Measurements from ENCODE around the gene KDM8. TPM values are rescaled to one million over a fixed set of nuclear protein-coding genes. Genes with fewer than 3 reads are reported as not detected.

The KDM8 gene
- total and polyA plus RNA-seq, 2 donors (not counting 3 experiments of a cell fraction or from before 2014, with no cell fraction given): 5.1 to 8.4 TPM

DNA sequence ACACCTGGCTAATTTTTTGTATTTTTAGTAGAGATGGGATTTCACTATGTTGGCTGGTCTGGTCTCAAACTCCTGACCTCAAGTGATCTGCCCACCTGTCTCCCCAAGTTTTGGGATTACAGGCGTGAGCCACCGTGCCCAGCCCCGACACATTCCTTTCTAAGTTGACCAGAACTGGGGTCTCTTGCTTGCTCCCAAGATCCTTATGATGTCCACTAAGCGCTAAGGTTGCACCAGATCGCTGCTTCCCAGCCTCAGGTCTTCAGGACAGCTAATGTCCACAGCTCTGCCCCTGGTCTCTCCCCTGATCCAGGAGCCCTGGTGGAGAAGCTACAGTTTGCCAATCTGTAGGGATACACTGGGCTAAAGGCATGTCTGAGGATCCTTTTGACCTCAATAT, 35.7 kb downstream of the KDM8 start:
- no TSS peak for BruUV-seq (replicated peaks)
- FAIRE-seq (no peak), DNase-seq (ENCODE audit: low read depth, low spot score) (no peak)
- no peak overlapping the region for H2AFZ ChIP-seq (ENCODE audit: low read depth, low read length)
- H3K4me3 ChIP-seq (replicated peaks in 1 of 3; ENCODE audit: insufficient read depth in 1 of 3, low read depth in 1 of 3, low read length in 3 of 3): no peak overlapping the region
- H3K9me1 ChIP-seq (replicated peaks; ENCODE audit: control insufficient read depth, extremely low read depth, insufficient read depth, low read length): no peaks in the 10 kb centered on the region
- H3K4me1 ChIP-seq (ENCODE audit: control insufficient read depth, extremely low read depth, insufficient read depth, low read length): peaks cover 90% of the 10 kb centered on the region
- POLR2A ChIA-PET: interaction anchor here (0.8 to 1.2 kb wide), 3 partner anchors 14 to 67 kb away, joined by 3 to 4 read pairs (median 3); partner anchors contain the start of gene KDM8
- intact Hi-C loops (cut with micrococcal nuclease): no loop called here
- H3K4me2 ChIP-seq (ENCODE audit: insufficient read depth, low read length): no peak overlapping the region
- H3K9ac ChIP-seq (replicated peaks; ENCODE audit: extremely low read depth, insufficient read depth, low read length): no peak overlapping the region
- dilution Hi-C loops (cut with MboI; ENCODE audit: extremely low pct_ligation_motif_present, low sequenced_read_pairs): no loop called here
- peak overlapping the region; percentile 99 for H3K27ac ChIP-seq (ENCODE audit: insufficient read depth, low read depth, low read length)
- CTCF ChIA-PET: interaction anchor here (1.1 to 15.6 kb wide), 4 partner anchors 36 to 129 kb away, joined by 3 to 299 read pairs (median 4); no protein-coding TSS in a partner anchor
- H3K27me3 ChIP-seq (ENCODE audit: control insufficient read depth in 2 of 2, insufficient read depth in 2 of 2, low read length in 2 of 2): no peaks in the 10 kb centered on the region
- no peaks in the 10 kb centered on the region for H4K20me1 ChIP-seq (replicated peaks; ENCODE audit: control insufficient read depth, extremely low read depth, insufficient read depth, low read length)
- no peaks in the 10 kb centered on the region for H3K79me2 ChIP-seq (ENCODE audit: control insufficient read depth, insufficient read depth, low read length)
- TF ChIP-seq POLR2AphosphoS5 (IDR thresholded peaks at IDR 0.05; ENCODE audit: insufficient read depth, low read depth, low read length): no peak
- TF ChIP-seq FOS (IDR thresholded peaks at IDR 0.05; ENCODE audit: borderline replicate concordance, insufficient read depth, low read length): no peak
- TF ChIP-seq MYC (IDR thresholded peaks at IDR 0.05; ENCODE audit: low read depth, low read length): no peak
- TF ChIP-seq POLR2A (IDR thresholded peaks at IDR 0.05; ENCODE audit: low read depth, low read length): no peak
- H3K36me3 ChIP-seq (ENCODE audit: control insufficient read depth in 2 of 2, extremely low read depth in 1 of 2, insufficient read depth in 2 of 2, low read length in 2 of 2): no peaks in the 10 kb centered on the region
- no peaks in the 10 kb centered on the region for H3K9me3 ChIP-seq (replicated peaks; ENCODE audit: control insufficient read depth, insufficient read depth, low read length)

DNA sequence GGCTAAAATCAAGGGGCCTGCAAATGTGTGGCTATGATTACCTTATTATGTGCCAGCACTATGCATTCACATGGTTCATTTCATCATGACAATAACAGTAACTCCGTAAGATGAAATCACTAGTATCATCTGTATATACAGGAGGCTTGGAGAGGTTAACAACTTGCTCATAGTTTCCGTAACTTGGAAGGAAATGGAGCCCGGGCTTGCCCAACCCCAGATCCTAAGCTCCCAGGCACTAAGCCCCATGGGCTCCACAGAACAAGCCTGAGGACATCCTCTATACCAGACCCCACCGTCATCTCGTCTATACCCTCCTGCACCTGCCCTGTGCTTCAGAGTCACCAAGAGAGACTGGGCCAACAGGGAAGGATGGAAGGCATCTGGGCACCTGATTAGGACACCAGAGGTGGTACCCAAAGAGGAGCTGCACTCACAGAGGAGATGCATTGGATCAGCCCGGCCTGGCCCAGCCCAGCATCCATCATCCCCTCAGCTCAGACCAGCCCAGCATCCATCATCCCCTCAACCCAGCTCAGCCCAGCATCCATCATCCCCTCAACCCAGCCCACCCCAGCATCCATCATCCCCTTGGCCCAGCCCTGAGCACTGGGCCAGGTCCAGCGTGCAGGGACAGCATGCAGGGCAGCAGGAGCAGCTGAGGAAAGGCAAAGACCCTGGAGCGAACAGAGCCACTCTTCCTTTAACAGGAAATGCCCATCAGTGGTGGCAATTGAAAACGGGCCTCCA, 36.8 kb downstream of the KDM8 start:
- Histone ChIP-seq H3K4me3 (replicated peaks in 1 of 3; ENCODE audit: insufficient read depth in 1 of 3, low read depth in 1 of 3, low read length in 3 of 3) (no peak overlapping the region), H3K9me3 (replicated peaks; ENCODE audit: control insufficient read depth, insufficient read depth, low read length) (no peaks in the 10 kb centered on the region), H3K36me3 (ENCODE audit: control insufficient read depth in 2 of 2, extremely low read depth in 1 of 2, insufficient read depth in 2 of 2, low read length in 2 of 2) (no peaks in the 10 kb centered on the region), H3K9me1 (replicated peaks; ENCODE audit: control insufficient read depth, extremely low read depth, insufficient read depth, low read length) (no peaks in the 10 kb centered on the region), H3K79me2 (ENCODE audit: control insufficient read depth, insufficient read depth, low read length) (no peaks in the 10 kb centered on the region), H3K4me1 (ENCODE audit: control insufficient read depth, extremely low read depth, insufficient read depth, low read length) (peaks cover 84% of the 10 kb centered on the region), H3K9ac (replicated peaks; ENCODE audit: extremely low read depth, insufficient read depth, low read length) (no peak overlapping the region), H3K27ac (ENCODE audit: insufficient read depth, low read depth, low read length) (peak overlapping the region; percentile 96), H2AFZ (ENCODE audit: low read depth, low read length) (no peak overlapping the region), H4K20me1 (replicated peaks; ENCODE audit: control insufficient read depth, extremely low read depth, insufficient read depth, low read length) (no peaks in the 10 kb centered on the region), H3K27me3 (ENCODE audit: control insufficient read depth in 2 of 2, insufficient read depth in 2 of 2, low read length in 2 of 2) (no peaks in the 10 kb centered on the region), H3K4me2 (ENCODE audit: insufficient read depth, low read length) (no peak overlapping the region)
- POLR2A ChIA-PET: no interaction called here
- dilution Hi-C loops (cut with MboI; ENCODE audit: extremely low pct_ligation_motif_present, low sequenced_read_pairs): no loop called here
- DNase-seq (ENCODE audit: low read depth, low spot score) (peak; percentile 33), FAIRE-seq (no peak)
- TF ChIP-seq POLR2AphosphoS5 (IDR thresholded peaks at IDR 0.05; ENCODE audit: insufficient read depth, low read depth, low read length) (no peak), MYC (IDR thresholded peaks at IDR 0.05; ENCODE audit: low read depth, low read length) (no peak), POLR2A (IDR thresholded peaks at IDR 0.05; ENCODE audit: low read depth, low read length) (no peak), GATA2 (IDR thresholded peaks at IDR 0.05; ENCODE audit: insufficient read depth, insufficient read length, low read depth, low read length) (no peak), FOS (IDR thresholded peaks at IDR 0.05; ENCODE audit: borderline replicate concordance, insufficient read depth, low read length) (no peak)
- TF ChIP-seq, protein P1, sequence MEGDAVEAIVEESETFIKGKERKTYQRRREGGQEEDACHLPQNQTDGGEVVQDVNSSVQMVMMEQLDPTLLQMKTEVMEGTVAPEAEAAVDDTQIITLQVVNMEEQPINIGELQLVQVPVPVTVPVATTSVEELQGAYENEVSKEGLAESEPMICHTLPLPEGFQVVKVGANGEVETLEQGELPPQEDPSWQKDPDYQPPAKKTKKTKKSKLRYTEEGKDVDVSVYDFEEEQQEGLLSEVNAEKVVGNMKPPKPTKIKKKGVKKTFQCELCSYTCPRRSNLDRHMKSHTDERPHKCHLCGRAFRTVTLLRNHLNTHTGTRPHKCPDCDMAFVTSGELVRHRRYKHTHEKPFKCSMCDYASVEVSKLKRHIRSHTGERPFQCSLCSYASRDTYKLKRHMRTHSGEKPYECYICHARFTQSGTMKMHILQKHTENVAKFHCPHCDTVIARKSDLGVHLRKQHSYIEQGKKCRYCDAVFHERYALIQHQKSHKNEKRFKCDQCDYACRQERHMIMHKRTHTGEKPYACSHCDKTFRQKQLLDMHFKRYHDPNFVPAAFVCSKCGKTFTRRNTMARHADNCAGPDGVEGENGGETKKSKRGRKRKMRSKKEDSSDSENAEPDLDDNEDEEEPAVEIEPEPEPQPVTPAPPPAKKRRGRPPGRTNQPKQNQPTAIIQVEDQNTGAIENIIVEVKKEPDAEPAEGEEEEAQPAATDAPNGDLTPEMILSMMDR (IDR thresholded peaks at IDR 0.05; ENCODE audit: extremely low read depth in 1 of 2, insufficient read depth in 1 of 2, low read depth in 1 of 2, low read length in 2 of 2): no peak
- CTCF ChIA-PET: interaction anchor here (1.1 to 15.6 kb wide), 3 partner anchors 35 to 128 kb away, joined by 3 to 299 read pairs (median 5); no protein-coding TSS in a partner anchor
- intact Hi-C loops (cut with micrococcal nuclease): no loop called here
- BruUV-seq (replicated peaks): no TSS peak
